H1 (cell line): ENCODE results near the gene CACNA2D3. TPM values are rescaled to one million over a fixed set of nuclear protein-coding genes. Genes with fewer than 3 reads are reported as not detected.

Experiments
- CTCF ChIA-PET: fragments of 300-600 bp; sonication (Branson Sonifier 250); formaldehyde crosslinking; loops from one replicate; lab custom pipeline; 2021; ENCODE audit not compliant: partially characterized antibody; lab: Charles Lee
- POLR2A ChIA-PET: fragments of 300-600 bp; sonication (Branson Sonifier 250); formaldehyde crosslinking; loops from one replicate; lab custom pipeline; 2021; ENCODE audit warnings: inconsistent platforms; ENCODE audit not compliant: partially characterized antibody; lab: Charles Lee
- DNase-seq, 2 experiments: peaks; one replicate each; pipeline versions ENCODE4 v3.0.0 to v3.0.0-alpha.2; 2010 to 2022; ENCODE audit warnings: low spot score in 2 of 2, low read depth in 1 of 2, mixed read lengths in 1 of 2
- FAIRE-seq: peaks from 2 replicates; lab custom pipeline; 2011; peaks lifted over from hg19 to GRCh38; lab: Jason Lieb, UNC
- H2AFZ ChIP-seq: 2 replicates; pipeline ENCODE4 v1.8.1; 2012; ENCODE audit warnings: low read length, inconsistent platforms
- H2AK5ac ChIP-seq: 2 replicates; pipeline ENCODE4 v1.6.1; 2013; ENCODE audit warnings: low read depth, low read length
- H2BK120ac ChIP-seq: replicated peaks from 2 replicates; pipeline ENCODE3; 2013; ENCODE audit warnings: low read depth, low read length, inconsistent platforms
- H2BK12ac ChIP-seq: 2 replicates; pipeline ENCODE4 v1.6.1; 2013; ENCODE audit warnings: low read depth, low read length
- H2BK15ac ChIP-seq: 2 replicates; pipeline ENCODE4 v1.6.1; 2013; ENCODE audit warnings: low read length
- H2BK20ac ChIP-seq: 2 replicates; pipeline ENCODE4 v1.6.1; 2013; ENCODE audit warnings: low read length
- H2BK5ac ChIP-seq: 2 replicates; pipeline ENCODE4 v1.6.1; 2013; ENCODE audit warnings: low read depth, low read length
- H3K14ac ChIP-seq: 2 replicates; pipeline ENCODE4 v1.6.1; 2013; ENCODE audit warnings: inconsistent platforms; ENCODE audit not compliant: insufficient read length
- H3K18ac ChIP-seq: 2 replicates; pipeline ENCODE4 v1.6.1; 2013; ENCODE audit warnings: low read length; ENCODE audit errors: extremely low read depth
- H3K23ac ChIP-seq: 2 replicates; pipeline ENCODE4 v1.6.1; 2013; ENCODE audit warnings: inconsistent platforms; ENCODE audit not compliant: insufficient read length
- H3K23me2 ChIP-seq: 2 replicates; pipeline ENCODE4 v1.6.1; 2013; ENCODE audit warnings: low read depth, low read length
- H3K27ac ChIP-seq: 2 replicates; pipeline ENCODE4 v1.6.1; 2011; ENCODE audit warnings: low read depth, low read length, inconsistent platforms
- H3K27me3 ChIP-seq, 4 experiments: replicated peaks in 1 of 4; 1 replicate in 1 of 4; 2 replicates in 3 of 4; pipeline versions ENCODE4 v1.6.1 to v1.8.1; 2011 to 2013; ENCODE audit warnings: low read length in 3 of 4, mild to moderate bottlenecking in 3 of 4, inconsistent platforms in 2 of 4, mixed read lengths in 2 of 4, moderate library complexity in 1 of 4; ENCODE audit not compliant: control insufficient read depth in 3 of 4, insufficient read depth in 3 of 4; ENCODE audit errors: extremely low read depth in 1 of 4
- H3K36me3 ChIP-seq, 4 experiments: 2 replicates each; pipeline versions ENCODE4 v1.6.1 to v1.8.1; 2011 to 2013; ENCODE audit warnings: mild to moderate bottlenecking in 4 of 4, low read length in 3 of 4, moderate library complexity in 2 of 4, control low read depth in 1 of 4, inconsistent platforms in 1 of 4; ENCODE audit not compliant: insufficient read depth in 4 of 4, control insufficient read depth in 2 of 4
- H3K4ac ChIP-seq: replicated peaks from 2 replicates; pipeline ENCODE3; 2013; ENCODE audit warnings: low read length, low read depth, mixed read lengths, inconsistent platforms; ENCODE audit not compliant: insufficient read length
- H3K4me1 ChIP-seq, 4 experiments: replicated peaks in 1 of 4; 1 replicate in 1 of 4; 2 replicates in 3 of 4; pipeline versions ENCODE4 v1.6.1 to v1.8.1; 2011 to 2013; ENCODE audit warnings: low read length in 3 of 4, inconsistent platforms in 2 of 4, mixed read lengths in 1 of 4; ENCODE audit not compliant: insufficient read depth in 4 of 4, control insufficient read depth in 3 of 4
- H3K4me2 ChIP-seq, 2 experiments: 2 replicates each; pipeline versions ENCODE4 v1.6.1 to v1.8.1; 2011 to 2013; ENCODE audit warnings: low read depth in 2 of 2, low read length in 2 of 2, control low read depth in 1 of 2, inconsistent platforms in 1 of 2, mild to moderate bottlenecking in 1 of 2; ENCODE audit not compliant: insufficient read depth in 1 of 2
- H3K4me3 ChIP-seq, 4 experiments: fragments of 200-600, 300-600 bp in 1 of 4; sonication (generic), shearing (Covaris generic), sonication (Bioruptor Twin) in 1 of 4; 2 replicates each; pipeline versions ENCODE4 v1.5.1 to v1.8.1; 2011 to 2016; ENCODE audit warnings: low read length in 4 of 4, low read depth in 3 of 4, control low read depth in 2 of 4, inconsistent platforms in 2 of 4, mild to moderate bottlenecking in 2 of 4, mixed read lengths in 1 of 4, moderate library complexity in 1 of 4; ENCODE audit not compliant: insufficient read depth in 2 of 4; ENCODE audit errors: extremely low read depth in 1 of 4
- H3K56ac ChIP-seq: replicated peaks from 2 replicates; pipeline ENCODE3; 2013; ENCODE audit warnings: low read depth, mild to moderate bottlenecking, mixed read lengths, low read length, inconsistent platforms; ENCODE audit not compliant: insufficient read length
- H3K79me1 ChIP-seq: 2 replicates; pipeline ENCODE4 v1.6.1; 2013; ENCODE audit warnings: low read depth, low read length, control low read depth
- H3K79me2 ChIP-seq, 2 experiments: 2 replicates each; pipeline versions ENCODE4 v1.6.1 to v1.8.1; 2012 to 2013; ENCODE audit warnings: low read length in 2 of 2, mild to moderate bottlenecking in 2 of 2, inconsistent platforms in 1 of 2; ENCODE audit not compliant: insufficient read depth in 2 of 2, control insufficient read depth in 1 of 2
- H3K9ac ChIP-seq, 4 experiments: replicated peaks in 1 of 4; 1 replicate in 1 of 4; 2 replicates in 3 of 4; pipeline versions ENCODE4 v1.6.1 to v1.8.1; 2011 to 2013; ENCODE audit warnings: low read depth in 3 of 4, low read length in 3 of 4, control low read depth in 2 of 4, mild to moderate bottlenecking in 2 of 4, moderate library complexity in 2 of 4, inconsistent platforms in 1 of 4; ENCODE audit errors: extremely low read depth in 1 of 4
- H3K9me3 ChIP-seq, 2 experiments: 2 replicates each; pipeline versions ENCODE4 v1.6.1 to v1.8.1; 2012 to 2013; ENCODE audit warnings: mild to moderate bottlenecking in 2 of 2, moderate library complexity in 2 of 2, control low read depth in 1 of 2, inconsistent platforms in 1 of 2, low read depth in 1 of 2, low read length in 1 of 2, mixed read lengths in 1 of 2; ENCODE audit not compliant: insufficient read depth in 2 of 2
- H4K20me1 ChIP-seq, 2 experiments: replicated peaks in 1 of 2; 2 replicates each; pipeline versions ENCODE3 to v1.8.1; 2011 to 2013; ENCODE audit warnings: inconsistent platforms in 2 of 2, low read length in 2 of 2, mild to moderate bottlenecking in 1 of 2; ENCODE audit not compliant: insufficient read depth in 2 of 2, control insufficient read depth in 1 of 2
- H4K5ac ChIP-seq: 2 replicates; pipeline ENCODE4 v1.6.1; 2013; ENCODE audit warnings: low read length, low read depth, mixed read lengths, inconsistent platforms; ENCODE audit not compliant: insufficient read length
- H4K8ac ChIP-seq: 2 replicates; pipeline ENCODE4 v1.8.0; 2013; ENCODE audit warnings: mild to moderate bottlenecking, moderate library complexity, low read length, inconsistent platforms; ENCODE audit not compliant: insufficient read depth; ENCODE audit errors: extremely low read depth
- H4K91ac ChIP-seq: replicated peaks from 2 replicates; pipeline ENCODE3; 2013; ENCODE audit warnings: low read length, mixed read lengths, inconsistent platforms; ENCODE audit not compliant: insufficient read length
- HDAC6 ChIP-seq: IDR thresholded peaks from one replicate; pipeline ENCODE4 v1.7.1; 2012; ENCODE audit warnings: low read depth, mild to moderate bottlenecking, inconsistent platforms, low read length, moderate library complexity
- NANOG ChIP-seq: IDR thresholded peaks from 2 replicates; pipeline ENCODE4 v1.6.1; 2011; ENCODE audit warnings: low read length, low read depth, mild to moderate bottlenecking, inconsistent platforms; ENCODE audit not compliant: insufficient read depth, poor library complexity, severe bottlenecking
- SRF ChIP-seq: IDR thresholded peaks from 2 replicates; pipeline ENCODE4 v1.6.1; 2011; ENCODE audit warnings: mild to moderate bottlenecking, low read depth, low read length, moderate library complexity
- WGBS, 2 experiments: shearing (Covaris generic) in 1 of 2; methylation state at CpG; one replicate each; pipeline versions ENCODE4 v1.1.6 to v1.1.7; 2013 to 2015; ENCODE audit warnings: low lambda C conversion rate in 2 of 2, mixed read lengths in 2 of 2, inconsistent platforms in 1 of 2, low coverage in 1 of 2, missing lambda C conversion rate in 1 of 2; ENCODE audit not compliant: insufficient replicate concordance in 2 of 2, insufficient coverage in 1 of 2, insufficient read length in 1 of 2; ENCODE audit errors: extremely low coverage in 1 of 2, missing lambda C conversion rate in 1 of 2; 5-methylcytosine and 5-hydroxymethylcytosine counted together
- polyA plus RNA-seq, 7 experiments: library from polyadenylated mRNA; depleted of rRNA in 3 of 7; stranded (reverse) in 5 of 7; unstranded in 2 of 7; fragments of >200 nt in 5 of 7; fragments of 200-250 nt in 2 of 7; gene quantifications; 1 replicate in 5 of 7; 2 replicates in 1 of 7; 4 replicates in 1 of 7; pipeline versions ENCODE4 v1.2.1 to v1.2.3, GENCODE V29; 2011 to 2013; ENCODE audit warnings: missing spikeins in 2 of 7, mixed read lengths in 2 of 7
- total RNA-seq: library from RNA; stranded (reverse); fragmentation: NEBNext Ultra II Directional; extraction: Animal tissue kit (Norgen Biotek cat#: 25700); gene quantifications from 2 replicates; pipeline ENCODE4 v1.2.1, GENCODE V29; 2021

Gene CACNA2D3
- total and polyA plus RNA-seq, 2 of the 8 experiments (the other 6 are each of a cell fraction or from before 2014, with no cell fraction given): 1.5 to 1.8 TPM

DNA sequence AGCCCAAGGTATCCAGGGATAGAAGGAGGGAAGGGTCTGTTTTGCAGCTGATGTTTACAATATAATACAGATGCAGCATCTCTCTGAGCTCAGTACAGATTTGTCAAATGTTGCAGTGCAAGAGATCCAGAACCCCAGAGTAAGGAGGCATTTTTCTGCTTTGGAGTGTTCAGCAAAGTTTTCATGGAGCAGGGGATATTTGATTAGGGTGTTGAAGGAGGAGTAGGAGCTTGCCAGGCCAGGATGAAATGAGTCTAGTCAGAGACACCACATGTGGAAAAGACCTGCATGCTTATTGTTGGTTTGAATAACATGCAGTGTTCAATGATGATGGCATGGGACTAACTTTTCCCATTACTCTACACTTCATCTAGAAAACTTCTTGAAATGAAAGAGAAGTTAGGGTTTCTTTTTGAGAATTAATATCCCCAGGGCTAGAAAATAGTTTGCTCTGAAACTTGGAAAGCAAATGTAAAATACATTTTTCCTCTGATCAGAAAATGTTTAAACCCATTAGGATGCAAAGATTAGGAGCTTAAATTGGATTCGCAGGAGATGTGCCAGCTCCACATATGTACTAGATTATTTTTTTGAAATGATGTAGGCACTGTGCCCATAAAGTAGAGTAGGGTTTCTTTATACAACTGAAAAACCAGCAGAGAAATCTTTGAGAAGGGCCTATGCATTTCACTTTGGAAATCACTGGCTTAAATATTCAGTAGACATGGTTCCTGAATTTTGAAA is 243.8 kb downstream of the CACNA2D3 start:
- Histone ChIP-seq H2BK15ac (no peak overlapping the region), H3K4me1 (no peaks in the 10 kb centered on the region), H4K5ac (no peak overlapping the region), H3K79me2 (no peaks in the 10 kb centered on the region), H3K4me2 (no peak overlapping the region), H2BK12ac (no peak overlapping the region), H3K27me3 (no peaks in the 10 kb centered on the region), H3K27ac (no peak overlapping the region), H3K36me3 (no peaks in the 10 kb centered on the region), H3K23ac (no peak overlapping the region), H3K18ac (no peak overlapping the region), H3K9me3 (no peaks in the 10 kb centered on the region), H4K20me1 (no peaks in the 10 kb centered on the region), H3K4me3 (no peak overlapping the region), H3K4ac (no peak overlapping the region), H2BK120ac (no peak overlapping the region), H3K14ac (no peak overlapping the region), H2AFZ (no peak overlapping the region), H2AK5ac (no peak overlapping the region), H3K23me2 (no peaks in the 10 kb centered on the region), H3K56ac (no peak overlapping the region), H4K91ac (no peak overlapping the region), H4K8ac (no peak overlapping the region), H2BK20ac (no peak overlapping the region), H3K9ac (no peak overlapping the region), H2BK5ac (no peak overlapping the region), H3K79me1 (no peaks in the 10 kb centered on the region)
- TF ChIP-seq HDAC6 (no peak), SRF (no peak), NANOG (no peak)
- no peak for FAIRE-seq
- WGBS, 2 experiments: 84% methylated on average over 1 of the region's 1 CpG; no CpG with 5 or more reads in 1 of the 2 experiments
- ChIA-PET CTCF (interaction anchor here (0.7 kb wide), 1 partner anchor 201 kb away, joined by 3 read pairs; no protein-coding TSS in a partner anchor), POLR2A (no interaction called here)
- no peak for DNase-seq
